Posterior vena cava (tissue), 2 donors: ENCODE data around the gene VIPR2. TPM values are rescaled to one million over a fixed set of nuclear protein-coding genes. Genes with fewer than 3 reads are reported as not detected.
A peak's percentile ranks its signal among the peaks of the same experiment; 100 is the strongest.
"Not testable (repeated sequence)": the region's sequence is repeated elsewhere in the genome, so short reads cannot be mapped to it uniquely, and the experiment has no call there.

Source experiments
- DNase-seq: peaks from one replicate; pipeline ENCODE4 v3.0.0-alpha.2; 2020; ENCODE audit warnings: low spot score
- intact Hi-C, 2 donors: fragments of 100-400 bp; cut with DNase I; formaldehyde crosslinking; loops; one replicate each; pipeline versions ENCODE4 v1.14.1 to v1.14.2; 2022 to 2023
- total RNA-seq, 2 donors: library from RNA; stranded (reverse); fragmentation: NEBNext Ultra II Directional; extraction: Animal tissue kit (Norgen Biotek cat#: 25700); gene quantifications; one replicate each; pipeline ENCODE4 v1.2.1, GENCODE V29; 2021
- donor health status: DM: yes; HTN: yes; CAD: no.
- donor health status: DM: yes; HTN: yes; CAD: no.

The VIPR2 gene
- total RNA-seq, 2 donors from 2014 or later: 5.0 to 7.6 TPM

GRCh38 chr7:159083698-159084068 lies 61.0 kb downstream of the VIPR2 start:
- peak; percentile 42 for DNase-seq
- intact Hi-C loops: no loop called here

GRCh38 chr7:159083001-159083697 lies 61.5 kb downstream of the VIPR2 start:
- peak; percentile 53 for DNase-seq
- intact Hi-C loops: no loop called here

GRCh38 chr7:159082075-159082474 lies 62.6 kb downstream of the VIPR2 start:
- intact Hi-C loops, DNase-seq: not testable (repeated sequence)

- peak; percentile 12 for DNase-seq
- intact Hi-C loops: no loop called here
These were observed 65.8 kb downstream of the VIPR2 start for GRCh38 chr7:159078911-159079270.

GRCh38 chr7:159078193-159078910 lies 66.3 kb downstream of the VIPR2 start:
- intact Hi-C loops: no loop called here
- peak; percentile 7 for DNase-seq

- no peak for DNase-seq
- intact Hi-C loops: no loop called here
These were observed 68.3 kb downstream of the VIPR2 start for GRCh38 chr7:159076333-159076732.

GRCh38 chr7:159075563-159076238 lies 69.0 kb downstream of the VIPR2 start:
- peak; percentile 78 for DNase-seq
- intact Hi-C loops: no loop called here

- DNase-seq: peak; percentile 15
- intact Hi-C loops: no loop called here
These were observed 73.4 kb downstream of the VIPR2 start for GRCh38 chr7:159071260-159071659.

- intact Hi-C loops: no loop called here
- peak; percentile 77 for DNase-seq
These were observed 74.1 kb downstream of the VIPR2 start for GRCh38 chr7:159070431-159071148.

- DNase-seq: no peak
- intact Hi-C loops: no loop called here
These were observed 75.7 kb downstream of the VIPR2 start for GRCh38 chr7:159068893-159069448.

GRCh38 chr7:159068488-159068811 lies 76.2 kb downstream of the VIPR2 start:
- DNase-seq: peak; percentile 93
- intact Hi-C loops: no loop called here

GRCh38 chr7:159067576-159068487 lies 76.8 kb downstream of the VIPR2 start:
- intact Hi-C loops: no loop called here
- DNase-seq: no peak

GRCh38 chr7:159066816-159067575 lies 77.7 kb downstream of the VIPR2 start:
- no peak for DNase-seq
- intact Hi-C loops: no loop called here

GRCh38 chr7:159065852-159066480 lies 78.7 kb downstream of the VIPR2 start:
- intact Hi-C loops: loop anchor here in 1 of 2 donors (1.0 kb wide), 1 partner anchor 20 kb away; no protein-coding TSS in a partner anchor
- no peak for DNase-seq

GRCh38 chr7:159064816-159065510 lies 79.7 kb downstream of the VIPR2 start:
- no peak for DNase-seq
- intact Hi-C loops: loop anchor here in 1 of 2 donors (1.0 kb wide), 1 partner anchor 21 kb away; no protein-coding TSS in a partner anchor

- intact Hi-C loops: no loop called here
- DNase-seq: no peak
These were observed 80.4 kb downstream of the VIPR2 start for GRCh38 chr7:159064121-159064815.
